Activated effector memory CD4-positive, alpha-beta T cell treated with Interleukin-2 at 50 U/mL for 16 hours (primary cell): ENCODE results near the gene CYS1.
"Not testable (repeated sequence)": the region's sequence is repeated elsewhere in the genome, so short reads cannot be mapped to it uniquely, and the experiment has no call there.

Experiments
- DNase-seq: peaks from one replicate; pipeline ENCODE4 v3.0.0-alpha.2; 2020

Gene CYS1

GRCh38 chr2:10028988-10029874, 51.0 kb downstream of the CYS1 start:
- DNase-seq, result peak; percentile 48

DNA sequence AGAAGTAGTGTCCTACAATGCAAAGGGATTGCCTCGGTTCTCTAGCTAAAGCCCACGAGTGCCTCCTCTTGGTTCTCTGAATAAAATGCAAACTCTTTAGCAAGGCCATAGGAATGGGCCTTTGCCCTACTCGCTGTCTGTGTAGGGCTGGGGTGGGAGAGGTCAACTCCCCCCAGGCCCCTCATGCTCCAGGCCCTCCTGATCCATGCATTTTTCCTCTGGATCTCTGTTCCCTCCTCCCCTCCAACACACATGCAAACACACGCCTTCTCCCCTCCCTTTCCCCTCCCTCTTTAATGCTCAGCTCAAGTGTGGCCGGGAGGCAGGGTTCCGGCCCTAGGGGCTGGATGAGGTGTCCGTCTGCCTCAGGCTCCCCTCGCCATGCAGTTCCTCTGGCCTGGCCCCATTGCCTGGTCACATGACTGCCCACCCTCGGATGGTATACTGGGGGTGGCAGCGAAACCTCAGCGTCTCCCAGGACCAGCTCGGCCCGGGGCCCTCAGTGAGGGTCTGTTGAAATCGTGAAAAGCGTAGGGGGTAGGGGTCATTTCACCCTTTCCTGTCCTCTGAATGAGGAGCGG, 51.7 kb downstream of the CYS1 start:
- DNase-seq, result no peak

GRCh38 chr2:10027660-10028330, 52.4 kb downstream of the CYS1 start:
- DNase-seq, result no peak

DNA sequence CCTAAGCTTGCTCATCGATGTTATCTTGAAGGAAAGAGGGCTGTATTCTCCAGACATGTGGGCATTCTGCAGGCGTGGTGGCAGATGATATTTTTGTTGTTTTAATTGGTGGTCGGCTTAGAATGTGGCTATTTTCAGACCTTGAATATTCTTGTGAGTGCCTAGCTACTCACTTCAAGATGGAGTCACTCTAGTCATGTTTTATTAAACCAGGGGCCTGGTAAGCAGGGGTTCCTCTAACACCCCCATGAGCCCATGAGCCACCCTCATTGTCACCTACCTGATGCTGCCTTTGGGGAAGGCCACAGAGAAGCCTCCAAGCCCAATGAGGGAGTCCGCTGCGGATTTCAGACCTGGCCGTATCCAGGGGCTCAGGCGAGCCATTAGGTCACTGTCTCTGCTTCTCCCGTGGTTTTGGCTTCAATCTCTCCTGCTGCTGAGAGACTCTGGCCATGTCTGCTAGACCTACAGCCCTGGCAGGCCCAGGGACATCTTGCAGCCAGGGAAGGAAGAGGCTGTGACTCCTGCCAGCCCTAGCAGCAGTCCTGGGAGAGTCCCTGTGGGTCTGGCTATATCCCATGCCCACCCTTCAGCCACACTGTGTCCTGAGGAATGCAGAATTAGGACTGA, 53.2 kb downstream of the CYS1 start:
- no peak for DNase-seq

DNA sequence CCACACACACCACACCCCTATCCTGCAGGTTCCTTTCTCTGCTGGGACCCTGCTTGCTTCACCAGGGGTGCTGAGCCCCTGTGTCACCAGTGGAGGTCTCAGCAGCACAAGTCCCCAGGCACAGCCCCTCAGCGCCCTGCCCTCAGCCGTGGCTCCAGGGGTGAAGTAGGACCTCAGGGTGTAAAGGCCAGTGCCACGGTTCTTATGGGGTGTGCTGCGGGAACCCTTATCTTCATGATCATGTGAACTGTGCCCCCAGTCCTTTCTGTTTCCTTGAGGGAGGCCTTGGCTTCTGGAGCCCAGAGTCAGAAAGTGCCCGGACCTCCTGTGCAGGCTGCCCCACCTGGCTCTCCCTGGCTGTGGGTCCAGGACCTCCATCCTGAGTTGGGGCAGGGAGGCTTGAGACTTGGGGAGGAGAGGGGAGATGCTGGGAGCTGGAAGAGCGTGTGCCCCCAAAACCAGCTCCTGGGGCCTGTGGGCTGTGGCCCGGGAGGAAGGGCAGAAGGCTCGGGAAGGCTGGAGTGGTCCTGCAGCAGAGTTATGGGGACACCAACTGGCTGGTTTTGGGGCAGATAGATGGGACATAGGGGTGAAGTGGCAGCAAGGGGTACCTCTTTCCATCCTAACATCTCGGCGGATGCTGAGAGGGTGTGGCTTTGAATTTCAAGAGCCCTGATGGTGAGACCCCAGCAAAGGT, 57.1 kb downstream of the CYS1 start:
- no peak for DNase-seq

GRCh38 chr2:10022445-10022844, 57.8 kb downstream of the CYS1 start:
- DNase-seq, result no peak

DNA sequence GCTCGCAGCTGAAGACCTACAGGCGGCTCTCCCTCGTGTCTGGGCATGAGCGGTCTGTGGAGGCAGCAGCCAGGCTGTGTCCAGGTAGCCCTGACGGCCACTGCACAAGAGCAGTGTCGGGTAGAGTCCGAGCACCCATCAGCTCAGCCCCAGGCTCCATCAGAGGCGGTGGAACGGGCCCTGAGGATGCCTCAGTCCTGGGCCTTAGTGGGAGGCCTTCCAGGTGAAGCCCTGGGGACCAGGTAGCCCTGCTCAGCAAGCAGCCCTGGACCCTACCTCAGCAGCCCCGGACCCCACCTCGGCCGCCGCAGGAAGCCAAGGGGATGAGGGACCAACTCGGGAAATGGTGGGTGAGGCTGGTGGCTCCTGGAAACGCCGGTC, 58.2 kb downstream of the CYS1 start:
- no peak for DNase-seq

GRCh38 chr2:10019602-10020400, 60.4 kb downstream of the CYS1 start:
- DNase-seq, result no peak

DNA sequence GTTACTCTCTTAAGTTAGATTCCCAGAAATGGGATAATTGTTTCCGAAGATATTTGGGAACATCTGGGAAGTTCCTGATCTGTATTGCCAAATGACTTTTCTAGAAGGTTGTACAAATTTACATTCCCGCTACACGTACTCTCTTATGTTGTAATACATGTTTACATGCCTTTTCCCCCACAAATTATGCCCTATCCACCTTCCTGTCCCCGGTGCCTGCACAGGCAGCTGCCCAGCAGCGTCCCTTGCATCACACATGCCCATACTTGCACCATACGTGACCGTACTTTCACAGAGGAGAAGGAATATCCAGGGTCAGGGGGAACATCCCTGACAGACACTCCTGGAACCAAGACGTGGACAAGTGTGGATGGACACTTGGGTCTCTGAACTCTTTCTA, 61.0 kb downstream of the CYS1 start:
- no peak for DNase-seq

GRCh38 chr2:10017313-10017941, 62.8 kb downstream of the CYS1 start:
- DNase-seq, result no peak

- DNase-seq, result no peak
Observed at GRCh38 chr2:10016802-10017258, 63.4 kb downstream of the CYS1 start.

DNA sequence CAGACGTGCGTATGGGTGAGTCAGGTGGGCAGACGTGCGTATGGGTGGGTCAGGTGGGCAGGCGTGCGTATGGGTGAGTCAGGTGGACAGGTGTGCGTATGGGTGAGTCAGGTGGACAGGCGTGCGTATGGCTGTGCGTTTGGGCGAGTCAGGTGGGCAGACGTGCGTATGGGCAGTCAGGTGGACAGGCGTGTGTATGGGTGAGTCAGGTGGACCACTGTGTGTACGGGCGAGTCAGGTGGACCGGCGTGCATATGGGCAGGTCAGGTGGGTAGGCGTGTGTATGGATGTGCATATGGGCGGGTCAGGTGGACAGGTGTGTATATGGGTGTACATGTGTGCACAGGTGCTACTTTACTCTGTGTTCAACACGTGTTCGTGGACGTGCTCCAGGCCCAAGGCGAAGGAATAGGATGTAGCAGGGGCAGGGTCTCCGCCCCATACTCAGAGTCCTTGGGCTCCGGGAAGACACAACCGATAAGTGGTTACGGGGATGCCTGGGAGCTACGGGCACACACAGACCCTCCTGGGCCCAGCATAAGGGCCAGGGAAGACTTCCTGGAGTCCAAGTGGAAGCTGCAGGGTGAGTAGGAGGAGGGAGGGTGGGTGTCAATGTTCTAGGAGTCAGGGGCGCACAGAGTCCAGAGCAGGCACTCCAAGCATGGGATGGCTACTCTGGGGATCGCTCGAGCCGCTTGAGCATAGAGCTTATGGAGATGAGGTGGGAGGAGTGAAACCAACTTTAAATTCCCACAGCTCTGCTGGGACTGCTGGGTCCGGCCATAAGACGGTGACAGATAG, 64.0 kb downstream of the CYS1 start:
- no peak for DNase-seq

GRCh38 chr2:10015376-10015989, 64.7 kb downstream of the CYS1 start:
- not testable (repeated sequence) for DNase-seq

GRCh38 chr2:10014418-10015190, 65.6 kb downstream of the CYS1 start:
- DNase-seq, result no peak

DNA sequence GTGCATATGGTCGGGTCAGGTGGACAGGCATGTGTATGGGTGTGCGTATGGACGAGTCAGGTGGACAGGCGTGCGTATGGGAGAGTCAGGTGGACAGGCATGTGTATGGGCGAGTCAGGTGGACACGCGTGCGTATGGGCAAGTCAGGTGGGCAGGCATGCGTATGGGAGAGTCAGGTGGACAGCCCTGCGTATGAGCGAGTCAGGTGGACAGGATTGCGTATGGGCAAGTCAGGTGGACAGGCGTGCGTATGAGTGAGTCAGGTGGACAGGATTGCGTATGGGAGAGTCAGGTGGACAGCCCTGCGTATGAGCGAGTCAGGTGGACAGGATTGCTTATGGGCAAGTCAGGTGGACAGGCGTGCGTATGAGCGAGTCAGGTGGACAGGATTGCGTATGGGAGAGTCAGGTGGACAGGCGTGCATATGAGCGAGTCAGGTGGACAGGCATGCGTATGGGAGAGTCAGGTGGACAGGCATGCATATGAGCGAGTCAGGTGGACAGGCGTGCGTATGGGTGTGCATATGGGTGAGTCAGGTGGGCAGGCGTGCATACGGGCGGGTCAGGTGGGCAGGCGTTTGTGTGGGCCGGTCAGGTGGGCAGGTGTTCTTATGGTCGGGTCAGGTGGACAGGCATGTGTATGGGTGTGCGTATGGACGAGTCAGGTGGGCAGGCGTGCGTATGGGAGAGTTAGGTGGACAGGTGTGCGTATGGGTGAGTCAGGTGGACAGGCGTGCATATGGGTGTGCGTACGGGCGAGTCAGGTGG, 66.4 kb downstream of the CYS1 start:
- not testable (repeated sequence) for DNase-seq

DNA sequence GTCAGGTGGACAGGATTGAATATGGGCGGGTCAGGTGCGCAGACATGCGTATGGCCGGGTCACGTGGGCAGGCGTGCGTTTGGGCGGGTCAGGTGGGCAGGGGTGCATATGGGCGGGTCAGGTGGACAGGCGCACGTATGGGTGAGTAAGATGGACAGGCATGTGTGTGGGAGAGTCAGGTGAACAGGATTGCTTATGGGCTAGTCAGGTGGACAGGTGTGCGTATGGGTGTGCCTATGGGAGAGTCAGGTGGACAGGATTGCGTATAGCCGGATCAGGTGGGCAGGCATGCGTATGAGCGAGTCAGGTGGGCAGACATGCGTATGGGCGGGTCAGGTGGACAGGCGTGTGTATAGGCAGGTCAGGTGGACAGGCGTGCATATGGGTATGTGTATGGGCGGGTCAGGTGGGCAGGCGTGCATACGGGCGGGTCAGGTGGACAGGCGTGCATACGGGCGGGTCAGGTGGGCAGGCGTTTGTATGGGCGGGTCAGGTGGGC, 67.2 kb downstream of the CYS1 start:
- DNase-seq, result no peak

DNA sequence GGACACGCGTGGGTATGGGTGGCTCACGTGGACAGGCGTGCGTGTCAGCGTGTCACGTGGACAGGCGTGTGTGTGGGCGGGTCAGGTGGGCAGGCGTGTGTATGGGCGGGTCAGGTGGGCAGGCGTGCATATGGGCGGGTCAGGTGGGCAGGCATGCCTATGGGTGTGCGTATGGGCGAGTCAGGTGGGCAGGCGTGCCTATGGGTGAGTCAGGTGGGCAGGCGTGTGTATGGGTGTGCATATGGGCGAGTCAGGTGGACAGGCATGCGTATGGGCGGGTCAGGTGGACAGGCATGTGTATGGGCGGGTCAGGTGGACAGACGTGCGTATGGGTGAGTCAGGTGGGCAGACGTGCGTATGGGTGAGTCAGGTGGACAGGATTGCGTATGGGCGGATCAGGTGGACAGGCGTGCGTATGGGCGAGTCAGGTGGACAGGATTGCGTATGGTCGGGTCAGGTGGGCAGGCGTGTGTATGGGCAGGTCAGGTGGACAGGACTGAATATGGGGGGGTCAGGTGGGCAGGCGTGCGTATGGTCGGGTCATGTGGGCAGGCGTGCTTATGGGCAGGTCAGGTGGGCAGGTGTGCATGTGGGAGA, 67.7 kb downstream of the CYS1 start:
- DNase-seq, result not testable (repeated sequence)
